ENCODE measurements around the gene LGI4. TPM values are rescaled to one million over a fixed set of nuclear protein-coding genes. Genes with fewer than 3 reads are reported as not detected.

LGI4 gene
- total RNA-seq, 1 donor from 2014 or later = 16.1 TPM

DNA sequence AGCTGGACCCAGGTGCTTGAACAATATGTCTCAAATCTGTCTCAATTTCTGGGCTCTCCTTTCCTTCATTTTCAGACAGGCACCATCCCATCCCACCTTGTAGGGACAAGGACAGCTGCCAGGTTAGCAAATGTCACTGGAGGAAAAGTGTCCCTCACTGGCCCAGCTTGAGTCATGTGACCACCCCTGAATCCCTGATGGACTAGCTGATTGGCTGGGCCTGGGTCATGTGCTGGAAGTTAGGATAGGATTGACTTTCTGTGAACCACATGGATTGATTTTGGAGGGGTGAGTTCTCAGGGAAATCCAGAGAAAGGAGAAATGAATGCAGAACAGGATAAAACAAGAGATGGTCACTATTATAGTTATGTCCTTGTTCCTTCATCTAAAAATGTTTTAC is 47.5 kb downstream of the LGI4 start:
- H3K4me3 Mint-ChIP-seq = no peak overlapping the region
- peaks cover 33% of the 10 kb centered on the region for H3K4me1 Mint-ChIP-seq
- TF ChIP-seq, protein P1, sequence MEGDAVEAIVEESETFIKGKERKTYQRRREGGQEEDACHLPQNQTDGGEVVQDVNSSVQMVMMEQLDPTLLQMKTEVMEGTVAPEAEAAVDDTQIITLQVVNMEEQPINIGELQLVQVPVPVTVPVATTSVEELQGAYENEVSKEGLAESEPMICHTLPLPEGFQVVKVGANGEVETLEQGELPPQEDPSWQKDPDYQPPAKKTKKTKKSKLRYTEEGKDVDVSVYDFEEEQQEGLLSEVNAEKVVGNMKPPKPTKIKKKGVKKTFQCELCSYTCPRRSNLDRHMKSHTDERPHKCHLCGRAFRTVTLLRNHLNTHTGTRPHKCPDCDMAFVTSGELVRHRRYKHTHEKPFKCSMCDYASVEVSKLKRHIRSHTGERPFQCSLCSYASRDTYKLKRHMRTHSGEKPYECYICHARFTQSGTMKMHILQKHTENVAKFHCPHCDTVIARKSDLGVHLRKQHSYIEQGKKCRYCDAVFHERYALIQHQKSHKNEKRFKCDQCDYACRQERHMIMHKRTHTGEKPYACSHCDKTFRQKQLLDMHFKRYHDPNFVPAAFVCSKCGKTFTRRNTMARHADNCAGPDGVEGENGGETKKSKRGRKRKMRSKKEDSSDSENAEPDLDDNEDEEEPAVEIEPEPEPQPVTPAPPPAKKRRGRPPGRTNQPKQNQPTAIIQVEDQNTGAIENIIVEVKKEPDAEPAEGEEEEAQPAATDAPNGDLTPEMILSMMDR (conservative IDR thresholded peaks at IDR 0.05) = no peak
- H3K27ac Mint-ChIP-seq (ENCODE audit: unreplicated experiment) = no peak overlapping the region
- no peaks in the 10 kb centered on the region for H3K9me3 Mint-ChIP-seq
- H3K36me3 Mint-ChIP-seq (ENCODE audit: low read depth) = no peaks in the 10 kb centered on the region
- no peaks in the 10 kb centered on the region for H3K27me3 Mint-ChIP-seq (ENCODE audit: low read depth)
- no peak for DNase-seq (ENCODE audit: low read depth, low spot score)

DNA sequence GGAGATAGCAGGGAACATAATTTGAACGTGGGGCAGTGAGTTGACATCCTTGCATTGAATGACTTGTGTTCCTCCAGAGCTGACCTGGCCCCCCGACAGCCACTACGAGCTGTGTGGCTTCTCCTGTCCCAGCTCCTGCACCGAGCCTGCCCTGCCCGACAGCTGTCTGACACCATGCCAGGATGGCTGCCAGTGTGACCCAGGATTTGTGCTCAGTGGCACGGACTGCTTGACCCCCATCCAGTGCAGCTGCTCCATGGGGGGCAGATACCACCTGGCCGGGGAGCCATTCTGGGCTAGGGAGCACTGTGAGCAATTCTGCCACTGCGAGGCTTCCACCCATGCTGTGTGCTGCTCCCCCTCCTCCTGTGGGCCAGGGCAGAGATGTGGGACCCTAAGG is 48.4 kb downstream of the LGI4 start:
- H3K4me3 Mint-ChIP-seq = no peak overlapping the region
- TF ChIP-seq, protein P1 (conservative IDR thresholded peaks at IDR 0.05) = no peak

DNA sequence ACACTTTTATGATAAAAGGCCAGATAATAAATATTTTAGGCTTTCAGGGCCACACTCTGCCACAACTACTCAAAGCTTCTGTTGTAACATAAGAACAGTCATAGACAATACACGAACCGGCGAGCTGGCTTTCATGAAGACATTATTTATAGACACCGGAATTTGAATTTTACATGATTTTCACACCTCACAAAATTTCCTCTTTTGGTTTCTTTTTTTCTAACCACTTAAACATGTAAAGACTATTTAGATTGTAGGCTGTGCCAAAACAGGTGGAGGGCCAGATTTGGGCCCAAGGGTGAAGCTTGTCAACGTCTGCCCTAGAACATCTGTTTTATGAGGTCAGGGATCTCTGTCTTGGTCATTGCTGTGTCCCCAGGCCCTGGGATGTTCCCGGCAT is 48.9 kb downstream of the LGI4 start:
- Mint-ChIP-seq H3K27me3 (ENCODE audit: low read depth) (no peaks in the 10 kb centered on the region), H3K9me3 (no peaks in the 10 kb centered on the region), H3K27ac (ENCODE audit: unreplicated experiment) (peak overlapping the region; percentile 78), H3K4me1 (peaks cover 34% of the 10 kb centered on the region), H3K4me3 (no peak overlapping the region), H3K36me3 (ENCODE audit: low read depth) (no peaks in the 10 kb centered on the region)
- DNase-seq (ENCODE audit: low read depth, low spot score) = no peak
- TF ChIP-seq, protein P1 (conservative IDR thresholded peaks at IDR 0.05) = no peak

More for the DNA sequence above, 48.4 kb downstream of the LGI4 start:
- no peak for DNase-seq (ENCODE audit: low read depth, low spot score)
- Mint-ChIP-seq H3K4me1 (peaks cover 34% of the 10 kb centered on the region), H3K27ac (ENCODE audit: unreplicated experiment) (no peak overlapping the region), H3K36me3 (ENCODE audit: low read depth) (no peaks in the 10 kb centered on the region), H3K27me3 (ENCODE audit: low read depth) (no peaks in the 10 kb centered on the region), H3K9me3 (no peaks in the 10 kb centered on the region)

DNA sequence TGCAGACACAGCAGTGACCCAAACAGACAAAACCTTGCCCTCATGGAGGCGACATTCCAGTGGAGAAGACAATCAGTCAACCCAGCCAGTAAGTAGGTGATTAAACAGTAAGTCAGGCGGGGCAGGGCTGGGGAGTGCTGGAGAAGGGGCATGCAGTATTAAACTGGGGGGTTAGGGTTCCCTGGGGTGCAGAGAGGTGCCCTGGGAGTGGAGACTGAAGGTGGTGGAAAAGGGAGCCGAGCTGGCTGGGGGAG is 50.4 kb downstream of the LGI4 start:
- no peaks in the 10 kb centered on the region for H3K36me3 Mint-ChIP-seq (ENCODE audit: low read depth)
- H3K27me3 Mint-ChIP-seq (ENCODE audit: low read depth) = no peaks in the 10 kb centered on the region
- H3K4me1 Mint-ChIP-seq = peaks cover 28% of the 10 kb centered on the region
- H3K4me3 Mint-ChIP-seq = peak overlapping the region; percentile 18
- no peaks in the 10 kb centered on the region for H3K9me3 Mint-ChIP-seq
- peak overlapping the region; percentile 78 for H3K27ac Mint-ChIP-seq (ENCODE audit: unreplicated experiment)
- no peak for DNase-seq (ENCODE audit: low read depth, low spot score)
- TF ChIP-seq, protein P1 (conservative IDR thresholded peaks at IDR 0.05) = no peak

- peak overlapping the region; percentile 93 for H3K27ac Mint-ChIP-seq (ENCODE audit: unreplicated experiment)
- TF ChIP-seq, protein P1 (conservative IDR thresholded peaks at IDR 0.05) = no peak
- peaks cover 28% of the 10 kb centered on the region for H3K4me1 Mint-ChIP-seq
- H3K27me3 Mint-ChIP-seq (ENCODE audit: low read depth) = no peaks in the 10 kb centered on the region
- H3K36me3 Mint-ChIP-seq (ENCODE audit: low read depth) = no peaks in the 10 kb centered on the region
- no peak for DNase-seq (ENCODE audit: low read depth, low spot score)
- no peaks in the 10 kb centered on the region for H3K9me3 Mint-ChIP-seq
- peak overlapping the region; percentile 18 for H3K4me3 Mint-ChIP-seq
Measured at GRCh38 chr19:35083691-35084508, 51.0 kb downstream of the LGI4 start.

Measured in neural crest cell (in vitro differentiated cells).